GM18861 (cell line): ENCODE results near the gene KAT14.
"Not testable (repeated sequence)": the region's sequence is repeated elsewhere in the genome, so short reads cannot be mapped to it uniquely, and the experiment has no call there.

Experiments used
- ATAC-seq: cut with Tn5 transposase; IDR thresholded peaks from one replicate; pipeline ENCODE4 v1.9.1; 2021; ENCODE audit not compliant: unreplicated experiment

Gene KAT14

GRCh38 chr20:18137412-18138265 is at the start of gene KAT14, which contains the start of gene PET117:
TSS of gene KAT14 (plus strand) at chr20:18137863. CDS start at chr20:18142661, 4,798 bp downstream.
TSS of gene PET117 (plus strand) at chr20:18137863. CDS start at chr20:18137956, 93 bp downstream.
- peak; percentile 81 for ATAC-seq

DNA sequence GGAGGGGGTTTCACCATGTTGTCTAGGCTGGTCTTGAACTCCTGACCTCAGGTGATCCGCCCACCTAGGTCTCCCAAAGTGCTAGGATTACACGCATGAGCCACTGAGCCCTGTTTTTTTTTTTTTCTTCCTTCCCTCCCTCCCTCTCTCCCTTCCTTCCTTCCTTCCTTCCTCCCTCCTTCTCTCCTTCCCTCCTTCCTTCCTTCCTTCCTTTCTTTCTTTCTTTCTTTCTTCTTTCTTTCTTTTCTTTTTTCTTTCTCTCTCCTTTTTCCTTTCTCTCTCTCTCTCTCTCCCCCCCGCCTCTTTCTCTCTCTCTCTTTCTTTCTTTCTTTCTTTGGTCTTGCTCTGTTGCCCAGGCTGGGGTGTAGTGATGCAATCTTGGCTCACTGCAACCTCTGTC is 49.4 kb upstream of the KAT14 start:
- not testable (repeated sequence) for ATAC-seq

- not testable (repeated sequence) for ATAC-seq
These were observed 48.8 kb upstream of the KAT14 start for GRCh38 chr20:18088841-18089240.

DNA sequence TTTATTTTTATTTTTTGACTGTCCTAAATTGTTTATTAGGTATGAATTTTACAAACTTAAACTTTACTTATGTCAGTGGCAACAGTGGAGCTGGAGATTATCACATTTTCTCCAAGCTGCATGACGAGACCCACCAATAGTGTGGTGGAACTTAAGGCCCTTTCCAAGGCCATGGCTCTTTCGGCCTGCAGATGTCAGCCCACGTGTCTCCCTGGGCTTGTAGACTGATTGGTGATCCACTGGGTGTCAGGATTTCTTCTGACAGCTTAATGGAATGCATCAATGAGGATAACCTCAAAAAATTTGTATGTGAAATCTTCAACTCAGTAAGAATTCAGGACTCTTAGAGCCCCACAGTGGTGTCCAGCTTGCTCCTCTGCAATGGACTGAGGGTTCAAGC is 47.6 kb upstream of the KAT14 start:
- ATAC-seq, result no peak

- ATAC-seq, result no peak
These were observed 47.2 kb upstream of the KAT14 start for GRCh38 chr20:18090477-18090876.

DNA sequence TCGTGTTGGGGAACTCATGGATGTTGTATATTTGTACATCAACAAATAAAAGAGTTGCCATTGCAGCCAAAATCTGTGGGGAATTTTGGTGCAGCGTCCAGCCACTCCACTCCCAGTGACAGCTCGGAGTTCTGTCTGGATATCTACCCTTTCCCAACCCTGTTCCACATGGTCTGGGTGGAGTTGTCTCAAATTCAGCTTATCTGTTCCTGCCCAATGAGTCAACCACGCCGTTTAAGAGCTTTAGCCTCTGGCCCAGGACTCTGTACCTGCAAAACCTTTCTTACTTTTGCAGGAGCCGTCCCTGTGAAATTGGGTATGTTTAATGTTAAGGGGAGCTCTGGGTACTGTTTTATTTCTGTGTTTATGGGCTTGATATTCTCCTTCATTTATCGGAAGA is 46.0 kb upstream of the KAT14 start:
- ATAC-seq, result no peak

DNA sequence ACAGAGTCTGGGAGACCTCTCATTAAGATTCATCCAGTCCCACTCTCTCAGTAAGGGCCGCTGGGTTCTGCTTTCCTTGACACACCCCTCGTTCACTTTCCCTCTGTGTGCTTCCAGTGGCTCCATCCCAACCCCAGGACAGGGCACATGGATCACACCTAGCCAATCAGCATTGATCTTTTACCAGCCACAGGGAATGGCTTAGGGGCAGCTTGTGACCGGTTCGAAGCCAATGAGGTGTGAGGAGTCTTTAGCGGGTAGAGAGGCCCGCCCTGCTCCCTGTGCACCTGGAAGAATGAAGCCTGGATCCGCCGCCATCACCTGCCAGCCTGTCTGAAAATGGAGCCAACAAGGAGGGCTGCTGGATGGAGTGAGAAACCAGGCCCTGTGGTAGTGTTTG is 44.8 kb upstream of the KAT14 start:
- ATAC-seq, result no peak

DNA sequence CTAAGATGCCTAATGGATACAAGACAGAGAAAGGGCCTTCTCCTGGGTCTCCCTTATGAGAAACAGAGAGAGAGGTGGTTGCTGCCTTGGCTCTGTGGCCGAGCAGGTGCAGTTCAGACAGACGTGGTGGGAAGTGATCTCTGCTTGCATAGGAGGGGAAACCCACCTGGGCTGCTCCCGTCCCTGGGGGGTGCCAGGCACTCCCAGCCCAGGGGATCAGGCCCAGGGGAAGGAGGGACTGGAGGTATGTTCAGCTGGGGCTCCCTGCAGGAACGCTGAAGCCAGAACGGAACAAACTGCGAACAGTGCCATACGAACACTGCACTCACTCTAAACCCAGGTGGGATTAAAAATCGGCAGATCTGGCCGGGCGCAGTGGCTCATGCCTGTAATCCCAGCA is 44.3 kb upstream of the KAT14 start:
- ATAC-seq, result no peak

- no peak for ATAC-seq
These were observed 43.5 kb upstream of the KAT14 start for GRCh38 chr20:18094191-18094590.

- ATAC-seq, result not testable (repeated sequence)
These were observed 37.1 kb upstream of the KAT14 start for GRCh38 chr20:18100569-18100968.

GRCh38 chr20:18101125-18101810 is 36.4 kb upstream of the KAT14 start:
- ATAC-seq, result no peak

GRCh38 chr20:18103497-18103896 is 34.2 kb upstream of the KAT14 start:
- ATAC-seq, result no peak

- no peak for ATAC-seq
These were observed 29.3 kb upstream of the KAT14 start for GRCh38 chr20:18108326-18108725.

DNA sequence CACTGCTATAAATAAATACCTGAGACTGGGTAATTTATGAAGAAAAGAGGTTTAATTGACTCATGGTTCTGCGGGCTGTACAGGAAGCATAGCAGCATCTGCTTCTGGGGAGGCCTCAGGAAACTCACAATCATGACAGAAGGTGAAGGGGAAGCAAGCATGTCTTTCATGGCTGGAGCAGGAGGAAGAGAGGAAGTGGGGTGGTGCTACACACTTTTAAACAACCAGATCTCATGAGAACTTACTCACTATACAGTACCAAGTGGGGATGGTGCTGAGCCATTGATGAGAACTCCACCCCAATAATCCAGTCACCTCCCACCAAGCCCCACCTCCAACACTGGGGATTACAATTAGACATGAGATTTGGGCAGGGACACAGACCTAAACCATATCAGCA is 9.1 kb upstream of the KAT14 start:
- not testable (repeated sequence) for ATAC-seq

GRCh38 chr20:18132663-18133062 is 5.0 kb upstream of the KAT14 start:
- ATAC-seq, result no peak

DNA sequence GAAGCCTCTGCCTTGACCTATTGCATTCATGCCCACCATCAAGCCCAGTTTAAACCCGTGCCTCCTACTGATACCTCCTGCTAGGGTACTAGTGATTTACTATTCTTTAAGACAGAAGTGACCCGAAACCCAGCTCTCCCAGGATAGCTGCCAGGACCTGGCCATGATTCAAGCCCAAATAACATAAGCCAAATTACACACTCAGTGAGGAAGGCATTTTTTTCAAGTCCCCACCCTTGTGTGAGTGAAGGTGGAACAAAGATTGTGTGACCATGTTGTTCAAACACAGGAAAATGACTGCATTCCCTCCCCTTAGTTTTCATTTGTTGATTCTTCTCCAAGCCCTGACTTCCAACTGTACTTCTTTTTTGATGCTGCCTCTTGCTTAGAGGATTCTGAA is 3.7 kb upstream of the KAT14 start:
- ATAC-seq, result no peak

DNA sequence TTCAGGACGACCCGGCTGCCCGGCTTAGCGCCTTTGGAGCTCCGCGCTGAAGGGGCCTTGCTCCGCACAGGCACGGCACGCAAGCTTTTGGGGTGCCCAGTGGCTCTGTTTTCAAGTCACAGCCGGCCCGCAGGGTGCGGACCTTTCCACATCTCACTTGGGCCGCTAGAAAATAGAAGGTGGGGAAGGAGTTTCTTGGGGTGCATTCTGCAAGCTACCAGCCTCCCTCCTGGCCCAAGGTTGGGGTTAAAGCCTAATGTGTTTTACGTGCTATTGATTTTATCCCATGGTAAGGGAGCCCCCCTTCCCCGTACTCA is 561 bp downstream of the KAT14 start:
- ATAC-seq, result no peak

DNA sequence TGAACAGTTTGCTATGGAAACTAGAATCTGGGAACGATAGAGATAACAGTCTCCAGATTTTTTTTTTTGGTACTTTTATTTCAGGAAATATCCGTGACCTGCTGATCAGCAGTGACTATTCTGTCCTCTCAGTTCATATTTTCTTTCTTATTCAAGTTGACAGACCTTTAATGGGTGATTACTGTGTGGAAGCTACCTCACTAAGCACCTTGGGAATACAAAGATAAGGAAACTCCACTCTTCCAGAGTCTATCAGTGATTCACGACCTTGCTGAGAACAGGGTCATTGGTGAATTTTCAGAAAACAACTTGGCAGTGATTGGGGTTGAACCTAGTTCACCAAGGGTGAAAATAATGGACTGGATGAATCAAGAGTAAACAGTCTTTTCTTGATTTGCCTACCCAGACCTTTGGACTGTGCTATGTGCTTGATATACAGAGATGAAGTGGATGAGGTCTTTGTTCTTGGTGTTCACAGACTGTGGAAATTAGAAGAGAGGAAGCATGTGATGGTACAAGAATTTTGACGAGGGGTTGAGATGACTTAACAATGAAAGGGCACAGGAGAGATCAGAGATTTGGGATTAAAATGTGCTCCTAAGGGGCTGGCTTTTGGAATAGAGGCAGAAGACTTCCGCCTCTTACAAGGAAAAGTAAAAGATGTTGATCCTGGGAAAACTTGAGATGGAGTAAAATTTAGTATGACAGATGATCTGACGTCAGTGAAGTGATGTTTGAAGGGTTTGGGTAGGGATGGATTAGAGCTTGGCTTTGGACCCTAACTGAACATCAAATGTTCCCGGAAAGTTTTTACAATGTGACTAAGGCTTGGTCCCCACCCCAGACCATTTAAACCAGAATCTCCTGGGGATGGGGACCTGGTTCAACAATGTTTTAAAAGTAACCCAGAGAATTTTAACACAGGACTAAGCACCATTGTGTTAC is 1.2 kb downstream of the KAT14 start:
- no peak for ATAC-seq

GRCh38 chr20:18139832-18140231 is 2.2 kb downstream of the KAT14 start:
- no peak for ATAC-seq

DNA sequence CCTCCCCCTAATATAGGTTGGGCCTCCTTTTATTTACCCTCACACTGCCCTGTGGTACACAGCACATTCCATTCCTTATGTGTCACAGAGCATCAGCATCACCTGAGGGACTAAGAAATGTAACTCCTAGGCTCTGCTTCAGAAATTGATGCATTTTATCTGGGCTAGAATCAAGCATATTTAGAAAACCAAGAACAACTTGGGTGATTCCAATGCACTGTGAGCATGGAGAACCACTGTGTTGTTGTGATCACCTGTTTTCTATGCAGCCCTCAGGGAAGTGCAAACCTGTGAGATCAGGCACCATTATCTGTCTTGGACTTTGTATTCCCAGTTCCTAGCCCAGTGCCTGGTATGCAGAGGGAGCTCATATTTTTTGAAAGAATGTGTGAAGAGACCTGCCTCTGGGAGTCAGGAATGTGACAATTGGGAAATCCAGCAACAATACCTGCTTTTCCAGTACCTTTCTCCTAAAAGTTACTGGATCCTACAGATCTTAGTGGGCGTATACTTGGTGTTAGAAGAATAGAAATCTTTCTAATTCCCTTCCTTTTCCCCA is 7.0 kb downstream of the KAT14 start:
- no peak for ATAC-seq

DNA sequence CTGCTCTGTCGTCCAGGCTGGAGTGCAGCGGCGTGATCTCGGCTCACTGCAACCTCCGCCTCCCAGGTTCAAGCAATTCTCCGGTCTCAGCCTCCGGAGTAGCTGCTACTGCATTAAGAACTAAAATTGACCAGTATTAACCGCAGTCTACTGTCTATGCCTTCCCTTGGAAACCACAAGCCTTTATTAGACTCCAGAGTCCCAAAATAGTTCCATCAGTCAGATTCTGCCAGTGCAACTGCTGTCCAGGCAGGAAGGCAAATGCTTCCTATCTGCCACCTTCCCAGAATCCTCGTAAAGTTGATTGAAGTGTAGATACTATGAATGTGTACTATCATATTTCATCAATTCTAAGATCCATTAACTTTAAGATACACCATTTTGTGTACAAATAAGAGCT is 16.7 kb downstream of the KAT14 start:
- ATAC-seq, result no peak
